Kidney epithelial cell (primary cell): ENCODE results near the gene RALGPS2. TPM values are rescaled to one million over a fixed set of nuclear protein-coding genes. Genes with fewer than 3 reads are reported as not detected.

Experiments
- DNase-seq: peaks from one replicate; pipeline ENCODE4 v3.0.0-alpha.2; 2010; ENCODE audit warnings: low read depth
- H3K27me3 ChIP-seq: 2 replicates; pipeline ENCODE4 v1.6.0; 2011; ENCODE audit warnings: low read length; ENCODE audit not compliant: control insufficient read depth, insufficient read depth
- H3K36me3 ChIP-seq: 2 replicates; pipeline ENCODE4 v1.5.1; 2011; ENCODE audit warnings: low read length; ENCODE audit not compliant: control insufficient read depth, insufficient read depth
- H3K4me3 ChIP-seq: 2 replicates; pipeline ENCODE4 v1.5.1; 2011; ENCODE audit warnings: low read depth, mild to moderate bottlenecking, control low read depth, low read length
- total RNA-seq: library from RNA; depleted of rRNA; stranded (reverse); fragments of >200 nt; gene quantifications from 2 replicates; pipeline ENCODE4 v1.2.3, GENCODE V29; 2015
- TF ChIP-seq, protein P1 (sequence below): IDR thresholded peaks from 2 replicates; pipeline ENCODE4 v1.5.1; 2011; ENCODE audit warnings: mild to moderate bottlenecking, moderate library complexity, low read length, control low read depth, inconsistent platforms; ENCODE audit not compliant: insufficient read depth, poor library complexity, severe bottlenecking

The RALGPS2 gene
- total RNA-seq, 1 donor from 2014 or later: 11.6 TPM

GRCh38 chr1:178684111-178684510 lies 40.9 kb upstream of the RALGPS2 start:
- Histone ChIP-seq H3K27me3 (no peaks in the 10 kb centered on the region), H3K4me3 (no peak overlapping the region), H3K36me3 (no peaks in the 10 kb centered on the region)
- TF ChIP-seq, protein P1, sequence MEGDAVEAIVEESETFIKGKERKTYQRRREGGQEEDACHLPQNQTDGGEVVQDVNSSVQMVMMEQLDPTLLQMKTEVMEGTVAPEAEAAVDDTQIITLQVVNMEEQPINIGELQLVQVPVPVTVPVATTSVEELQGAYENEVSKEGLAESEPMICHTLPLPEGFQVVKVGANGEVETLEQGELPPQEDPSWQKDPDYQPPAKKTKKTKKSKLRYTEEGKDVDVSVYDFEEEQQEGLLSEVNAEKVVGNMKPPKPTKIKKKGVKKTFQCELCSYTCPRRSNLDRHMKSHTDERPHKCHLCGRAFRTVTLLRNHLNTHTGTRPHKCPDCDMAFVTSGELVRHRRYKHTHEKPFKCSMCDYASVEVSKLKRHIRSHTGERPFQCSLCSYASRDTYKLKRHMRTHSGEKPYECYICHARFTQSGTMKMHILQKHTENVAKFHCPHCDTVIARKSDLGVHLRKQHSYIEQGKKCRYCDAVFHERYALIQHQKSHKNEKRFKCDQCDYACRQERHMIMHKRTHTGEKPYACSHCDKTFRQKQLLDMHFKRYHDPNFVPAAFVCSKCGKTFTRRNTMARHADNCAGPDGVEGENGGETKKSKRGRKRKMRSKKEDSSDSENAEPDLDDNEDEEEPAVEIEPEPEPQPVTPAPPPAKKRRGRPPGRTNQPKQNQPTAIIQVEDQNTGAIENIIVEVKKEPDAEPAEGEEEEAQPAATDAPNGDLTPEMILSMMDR: no peak
- DNase-seq: no peak

GRCh38 chr1:178684542-178685000 lies 40.5 kb upstream of the RALGPS2 start:
- TF ChIP-seq, protein P1: no peak
- DNase-seq: peak; percentile 47
- Histone ChIP-seq H3K36me3 (no peaks in the 10 kb centered on the region), H3K27me3 (no peaks in the 10 kb centered on the region), H3K4me3 (no peak overlapping the region)

DNA sequence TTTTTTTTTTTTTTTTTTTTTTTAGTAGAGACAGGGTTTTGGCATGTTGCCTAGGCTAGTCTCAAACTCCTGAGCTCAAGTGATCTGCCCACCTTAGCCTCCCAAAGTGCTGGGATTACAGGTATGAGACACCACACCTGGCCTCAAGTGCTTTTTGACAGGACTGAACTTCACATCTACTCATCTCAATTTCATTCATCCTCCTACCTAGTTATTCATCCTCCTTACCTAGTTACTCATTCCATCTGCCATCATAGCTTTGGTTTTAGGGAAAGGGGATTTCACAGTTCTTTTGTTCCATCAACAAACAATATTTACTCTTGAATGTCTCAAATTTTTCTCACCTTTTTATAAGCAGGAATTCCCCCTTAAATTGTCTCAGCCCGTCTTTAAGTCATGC lies 38.6 kb upstream of the RALGPS2 start:
- DNase-seq: no peak
- TF ChIP-seq, protein P1: no peak
- H3K27me3 ChIP-seq: no peaks in the 10 kb centered on the region
- H3K36me3 ChIP-seq: no peaks in the 10 kb centered on the region
- no peak overlapping the region for H3K4me3 ChIP-seq

- TF ChIP-seq, protein P1: no peak
- H3K36me3 ChIP-seq: no peaks in the 10 kb centered on the region
- no peaks in the 10 kb centered on the region for H3K27me3 ChIP-seq
- no peak overlapping the region for H3K4me3 ChIP-seq
- no peak for DNase-seq
Observed at GRCh38 chr1:178688244-178688643, 36.8 kb upstream of the RALGPS2 start.

- H3K4me3 ChIP-seq: no peak overlapping the region
- no peak for DNase-seq
- H3K36me3 ChIP-seq: no peaks in the 10 kb centered on the region
- TF ChIP-seq, protein P1: no peak
- H3K27me3 ChIP-seq: no peaks in the 10 kb centered on the region
Observed at GRCh38 chr1:178689769-178690168, 35.3 kb upstream of the RALGPS2 start.

DNA sequence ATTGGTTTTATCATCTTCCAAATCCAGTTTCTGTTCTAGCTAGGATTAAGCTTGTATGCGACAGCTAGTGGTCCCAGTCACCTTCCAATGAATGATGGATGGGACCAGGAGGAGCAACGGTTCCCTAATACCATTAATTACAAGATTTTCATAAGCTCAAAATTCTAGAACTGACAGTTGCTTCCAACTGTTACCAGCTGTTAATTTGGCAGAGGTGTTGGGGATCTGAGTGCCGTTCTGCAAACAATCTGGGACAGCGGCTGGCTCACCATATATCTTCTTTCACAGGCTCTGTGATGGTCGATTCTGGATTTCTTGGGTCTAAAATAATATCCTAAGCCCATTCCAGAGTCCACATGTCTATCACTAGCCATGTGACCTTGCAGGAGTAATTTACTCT lies 34.5 kb upstream of the RALGPS2 start:
- Histone ChIP-seq H3K36me3 (no peaks in the 10 kb centered on the region), H3K4me3 (no peak overlapping the region), H3K27me3 (no peaks in the 10 kb centered on the region)
- no peak for DNase-seq
- TF ChIP-seq, protein P1: no peak
